ENCODE measurements around the gene LIG1. TPM values are rescaled to one million over a fixed set of nuclear protein-coding genes. Genes with fewer than 3 reads are reported as not detected.
A peak's percentile ranks its signal among the peaks of the same experiment; 100 is the strongest.

Gene LIG1
- total RNA-seq, 2 donors from 2014 or later = 3.1 to 4.2 TPM

GRCh38 chr19:48118131-48118517 is 52.0 kb downstream of the LIG1 start:
- no peaks in the 10 kb centered on the region for H3K9me3 ChIP-seq

DNA sequence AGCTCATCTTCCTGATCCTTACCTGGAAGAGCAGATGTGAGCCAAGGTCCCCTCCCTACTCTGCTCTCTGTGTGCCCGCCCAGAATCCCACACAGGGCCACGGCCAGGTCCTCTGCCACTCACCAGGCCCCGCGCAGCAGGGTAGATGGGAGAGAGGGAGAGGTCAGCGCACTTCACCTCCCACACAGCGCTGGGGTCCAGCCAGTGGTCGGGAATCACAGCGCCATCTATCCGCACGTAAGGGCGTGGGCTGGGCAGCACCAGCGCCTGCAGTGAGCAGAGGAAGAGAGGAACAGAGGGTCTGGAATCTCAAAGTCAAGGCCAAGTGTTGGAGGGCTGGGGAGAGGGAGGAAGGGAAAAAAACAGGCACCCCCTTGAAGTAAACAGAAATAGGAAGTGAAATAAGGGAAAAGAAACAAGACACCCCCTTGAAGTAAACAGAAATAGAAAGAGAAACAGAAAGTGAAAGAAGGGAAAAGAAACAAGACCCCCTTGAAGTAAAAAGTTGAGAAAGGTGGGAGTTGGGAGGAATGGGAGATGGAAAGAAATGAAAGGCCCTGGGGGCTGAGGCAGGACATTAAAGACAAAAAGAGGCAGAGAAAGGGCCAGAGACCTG is 52.5 kb downstream of the LIG1 start:
- H3K4me3 ChIP-seq = no peak overlapping the region
- TF ChIP-seq, protein P1, sequence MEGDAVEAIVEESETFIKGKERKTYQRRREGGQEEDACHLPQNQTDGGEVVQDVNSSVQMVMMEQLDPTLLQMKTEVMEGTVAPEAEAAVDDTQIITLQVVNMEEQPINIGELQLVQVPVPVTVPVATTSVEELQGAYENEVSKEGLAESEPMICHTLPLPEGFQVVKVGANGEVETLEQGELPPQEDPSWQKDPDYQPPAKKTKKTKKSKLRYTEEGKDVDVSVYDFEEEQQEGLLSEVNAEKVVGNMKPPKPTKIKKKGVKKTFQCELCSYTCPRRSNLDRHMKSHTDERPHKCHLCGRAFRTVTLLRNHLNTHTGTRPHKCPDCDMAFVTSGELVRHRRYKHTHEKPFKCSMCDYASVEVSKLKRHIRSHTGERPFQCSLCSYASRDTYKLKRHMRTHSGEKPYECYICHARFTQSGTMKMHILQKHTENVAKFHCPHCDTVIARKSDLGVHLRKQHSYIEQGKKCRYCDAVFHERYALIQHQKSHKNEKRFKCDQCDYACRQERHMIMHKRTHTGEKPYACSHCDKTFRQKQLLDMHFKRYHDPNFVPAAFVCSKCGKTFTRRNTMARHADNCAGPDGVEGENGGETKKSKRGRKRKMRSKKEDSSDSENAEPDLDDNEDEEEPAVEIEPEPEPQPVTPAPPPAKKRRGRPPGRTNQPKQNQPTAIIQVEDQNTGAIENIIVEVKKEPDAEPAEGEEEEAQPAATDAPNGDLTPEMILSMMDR (IDR thresholded peaks at IDR 0.05) = no peak
- H3K27ac ChIP-seq = no peak overlapping the region
- peaks cover 0 to 7% of the 10 kb centered on the region in 2 donors for H3K4me1 ChIP-seq
- H3K36me3 ChIP-seq = no peaks in the 10 kb centered on the region
- H3K27me3 ChIP-seq = no peaks in the 10 kb centered on the region
- no peak for DNase-seq (ENCODE audit: low spot score)
- no peaks in the 10 kb centered on the region for H3K9me3 ChIP-seq

More at GRCh38 chr19:48118131-48118517, 52.0 kb downstream of the LIG1 start:
- H3K4me3 ChIP-seq = no peak overlapping the region
- no peak for DNase-seq (ENCODE audit: low spot score)
- no peak overlapping the region for H3K27ac ChIP-seq
- TF ChIP-seq, protein P1 (IDR thresholded peaks at IDR 0.05) = no peak
- H3K27me3 ChIP-seq = no peaks in the 10 kb centered on the region
- H3K4me1 ChIP-seq = peaks cover 0 to 7% of the 10 kb centered on the region in 2 donors
- no peaks in the 10 kb centered on the region for H3K36me3 ChIP-seq

GRCh38 chr19:48113190-48113917 is 56.8 kb downstream of the LIG1 start:
- TF ChIP-seq, protein P1 (IDR thresholded peaks at IDR 0.05) = no peak
- Histone ChIP-seq H3K27me3 (no peaks in the 10 kb centered on the region), H3K9me3 (no peaks in the 10 kb centered on the region), H3K4me1 (peaks cover 0 to 14% of the 10 kb centered on the region in 2 donors), H3K36me3 (no peaks in the 10 kb centered on the region), H3K4me3 (no peak overlapping the region), H3K27ac (no peak overlapping the region)
- DNase-seq (ENCODE audit: low spot score) = no peak

DNA sequence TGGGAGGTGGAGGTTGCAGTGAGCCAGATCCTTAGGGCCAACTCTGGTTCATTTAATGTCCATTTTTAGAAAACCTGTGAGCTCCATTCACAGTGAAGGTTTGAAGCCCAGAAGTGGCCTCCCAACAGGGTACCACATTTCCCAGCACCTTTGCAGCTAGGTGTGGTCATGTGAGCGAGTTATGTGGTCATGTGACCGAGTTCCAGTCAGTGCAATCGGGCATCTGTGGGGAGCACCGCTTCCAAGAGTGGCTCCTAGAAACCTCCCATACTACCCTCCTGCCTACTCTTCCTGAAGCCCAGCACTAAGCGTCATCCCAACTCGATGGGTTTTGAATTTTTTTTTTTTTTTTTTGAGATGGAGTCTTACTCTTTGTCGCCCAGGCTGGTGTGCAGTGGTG is 58.9 kb downstream of the LIG1 start:
- no peak for DNase-seq (ENCODE audit: low spot score)
- Histone ChIP-seq H3K27ac (peak overlapping the region; percentile 99), H3K27me3 (no peaks in the 10 kb centered on the region), H3K9me3 (no peaks in the 10 kb centered on the region), H3K4me3 (no peak overlapping the region), H3K4me1 (peaks cover 0 to 27% of the 10 kb centered on the region in 2 donors), H3K36me3 (no peaks in the 10 kb centered on the region)
- TF ChIP-seq, protein P1 (IDR thresholded peaks at IDR 0.05) = no peak

DNA sequence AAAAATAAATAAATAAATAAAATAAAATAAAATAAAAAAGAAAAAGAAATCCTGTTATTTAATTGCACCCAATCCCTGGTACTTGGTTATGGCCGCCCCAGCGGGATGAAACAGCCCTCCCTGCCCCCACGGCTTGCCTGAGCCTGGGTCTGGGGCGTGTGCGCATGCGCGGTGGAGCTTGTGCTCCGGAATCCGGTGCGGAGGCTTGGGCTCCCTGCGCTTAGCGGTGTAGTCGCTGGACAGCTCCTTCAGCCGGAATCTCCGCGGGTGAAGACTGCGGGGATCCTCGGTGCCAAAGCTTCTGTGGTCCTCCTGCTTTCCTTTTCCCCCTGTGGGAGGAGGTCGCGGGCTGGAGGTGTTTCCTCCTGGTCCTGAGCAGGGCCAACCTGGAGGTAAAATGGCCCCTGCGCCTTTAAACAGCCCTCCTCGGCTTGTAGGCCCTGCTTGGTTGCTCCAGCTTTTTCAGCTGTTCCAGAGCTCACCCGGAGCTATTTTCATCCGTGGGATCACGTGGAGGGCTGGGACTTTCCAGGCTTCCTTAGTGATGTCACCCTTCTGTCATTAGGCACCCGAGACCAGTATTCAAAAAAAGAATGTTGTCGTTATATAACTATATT is 59.7 kb downstream of the LIG1 start, which contains the start of gene PLA2G4C:
Gene PLA2G4C, minus strand, starts transcription at position 468 of the 617 bp plus-strand sequence. CDS start 4,288 bp downstream, outside the sequence.
- Histone ChIP-seq H3K4me3 (peak within 1 kb of the TSS; percentile 47 to 60), H3K36me3 (no peaks in the 10 kb centered on the region), H3K4me1 (peaks cover 0 to 27% of the 10 kb centered on the region in 2 donors), H3K9me3 (no peaks in the 10 kb centered on the region), H3K27me3 (no peaks in the 10 kb centered on the region), H3K27ac (peak within 1 kb of the TSS; percentile 99)
- TF ChIP-seq, protein P1 (IDR thresholded peaks at IDR 0.05) = no peak
- DNase-seq (ENCODE audit: low spot score) = peak; percentile 91
